Suprapubic skin (tissue), 4 donors: ENCODE measurements around the gene TMUB1. TPM values are rescaled to one million over a fixed set of nuclear protein-coding genes. Genes with fewer than 3 reads are reported as not detected.

Source experiments
- DNase-seq, 2 donors: peaks; one replicate each; pipeline ENCODE4 v3.0.0-alpha.2; 2019; ENCODE audit warnings: low spot score in 2 of 2
- H3K27ac ChIP-seq: fragments of 200-600 bp; sonication (generic); one replicate; pipeline ENCODE4 v1.5.1; 2019
- H3K27me3 ChIP-seq: fragments of 200-600 bp; sonication (generic); one replicate; pipeline ENCODE4 v1.5.1; 2019
- H3K36me3 ChIP-seq: fragments of 200-600 bp; sonication (generic); one replicate; pipeline ENCODE4 v1.5.1; 2019
- H3K4me1 ChIP-seq: fragments of 200-600 bp; sonication (generic); one replicate; pipeline ENCODE4 v1.5.1; 2019
- H3K4me3 ChIP-seq: fragments of 200-600 bp; sonication (generic); one replicate; pipeline ENCODE4 v1.5.1; 2019; ENCODE audit warnings: mild to moderate bottlenecking
- H3K9me3 ChIP-seq: fragments of 200-600 bp; sonication (generic); one replicate; pipeline ENCODE4 v1.5.1; 2019
- EP300 ChIP-seq: sonication (generic); formaldehyde crosslinking; IDR thresholded peaks from one replicate; pipeline ENCODE4 v1.6.1; 2017; ENCODE audit warnings: antibody characterized with exemption
- POLR2A ChIP-seq, 2 donors: fragments of 450-650 bp; IDR thresholded peaks; one replicate each; pipeline ENCODE4 v1.6.1; 2017; ENCODE audit warnings: antibody characterized with exemption in 2 of 2, mild to moderate bottlenecking in 2 of 2, moderate library complexity in 2 of 2
- POLR2AphosphoS5 ChIP-seq, 3 donors: sonication (generic); formaldehyde crosslinking; IDR thresholded peaks; one replicate each; pipeline ENCODE4 v1.6.1; 2017; ENCODE audit warnings: antibody characterized with exemption in 3 of 3
- WGBS: methylation state at CpG from one replicate; pipeline ENCODE4 v1.1.5; 2018; 5-methylcytosine and 5-hydroxymethylcytosine counted together
- total RNA-seq, 4 donors: library from RNA; depleted of rRNA; stranded (reverse); fragments of >200 nt; gene quantifications; one replicate each; pipeline ENCODE4 v1.1.0, GENCODE V29; 2016
- TF ChIP-seq, protein P1 (sequence below), 2 donors: fragments of 200-600 bp in 1 of 2; fragments of 450-650 bp in 1 of 2; sonication (generic) in 1 of 2; IDR thresholded peaks; one replicate each; pipeline ENCODE4 v1.5.1; 2016 to 2019; ENCODE audit warnings: antibody characterized with exemption in 2 of 2, mild to moderate bottlenecking in 1 of 2, moderate library complexity in 1 of 2

TMUB1 gene
- total RNA-seq, 4 donors from 2014 or later: 32.5 to 50.3 (median 45.7) TPM

DNA sequence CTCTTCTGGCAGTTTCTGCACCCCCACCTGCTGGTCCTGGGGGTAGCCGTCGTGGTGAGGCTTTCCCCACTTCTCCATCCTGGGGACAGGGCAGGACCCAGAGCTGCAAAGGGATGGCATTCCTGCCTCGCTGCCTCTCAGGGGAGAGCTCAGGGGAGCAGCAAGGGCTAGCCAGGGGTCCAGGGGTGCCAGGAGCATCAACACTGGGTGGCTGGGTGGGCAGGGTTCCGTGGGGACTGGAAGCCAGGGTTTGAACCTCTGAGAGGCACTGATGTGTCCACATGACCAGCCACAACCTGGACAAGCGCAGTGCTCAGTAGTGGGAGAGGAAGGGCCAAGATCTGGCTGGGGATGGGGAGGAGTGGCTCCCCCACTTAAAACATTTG, 49.4 kb downstream of the TMUB1 start:
- Histone ChIP-seq H3K4me3 (no peak overlapping the region), H3K4me1 (peaks cover 15% of the 10 kb centered on the region), H3K9me3 (no peaks in the 10 kb centered on the region), H3K27me3 (no peaks in the 10 kb centered on the region), H3K27ac (no peak overlapping the region), H3K36me3 (peaks cover 56% of the 10 kb centered on the region)
- TF ChIP-seq POLR2AphosphoS5 (IDR thresholded peaks at IDR 0.05): no peak
- no peak for TF ChIP-seq POLR2A (IDR thresholded peaks at IDR 0.05)
- TF ChIP-seq, protein P1, sequence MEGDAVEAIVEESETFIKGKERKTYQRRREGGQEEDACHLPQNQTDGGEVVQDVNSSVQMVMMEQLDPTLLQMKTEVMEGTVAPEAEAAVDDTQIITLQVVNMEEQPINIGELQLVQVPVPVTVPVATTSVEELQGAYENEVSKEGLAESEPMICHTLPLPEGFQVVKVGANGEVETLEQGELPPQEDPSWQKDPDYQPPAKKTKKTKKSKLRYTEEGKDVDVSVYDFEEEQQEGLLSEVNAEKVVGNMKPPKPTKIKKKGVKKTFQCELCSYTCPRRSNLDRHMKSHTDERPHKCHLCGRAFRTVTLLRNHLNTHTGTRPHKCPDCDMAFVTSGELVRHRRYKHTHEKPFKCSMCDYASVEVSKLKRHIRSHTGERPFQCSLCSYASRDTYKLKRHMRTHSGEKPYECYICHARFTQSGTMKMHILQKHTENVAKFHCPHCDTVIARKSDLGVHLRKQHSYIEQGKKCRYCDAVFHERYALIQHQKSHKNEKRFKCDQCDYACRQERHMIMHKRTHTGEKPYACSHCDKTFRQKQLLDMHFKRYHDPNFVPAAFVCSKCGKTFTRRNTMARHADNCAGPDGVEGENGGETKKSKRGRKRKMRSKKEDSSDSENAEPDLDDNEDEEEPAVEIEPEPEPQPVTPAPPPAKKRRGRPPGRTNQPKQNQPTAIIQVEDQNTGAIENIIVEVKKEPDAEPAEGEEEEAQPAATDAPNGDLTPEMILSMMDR (IDR thresholded peaks at IDR 0.05): no peak
- no peak for TF ChIP-seq EP300
- DNase-seq: no peak
- WGBS: 95% methylated on average over 4 of the region's 5 CpGs

DNA sequence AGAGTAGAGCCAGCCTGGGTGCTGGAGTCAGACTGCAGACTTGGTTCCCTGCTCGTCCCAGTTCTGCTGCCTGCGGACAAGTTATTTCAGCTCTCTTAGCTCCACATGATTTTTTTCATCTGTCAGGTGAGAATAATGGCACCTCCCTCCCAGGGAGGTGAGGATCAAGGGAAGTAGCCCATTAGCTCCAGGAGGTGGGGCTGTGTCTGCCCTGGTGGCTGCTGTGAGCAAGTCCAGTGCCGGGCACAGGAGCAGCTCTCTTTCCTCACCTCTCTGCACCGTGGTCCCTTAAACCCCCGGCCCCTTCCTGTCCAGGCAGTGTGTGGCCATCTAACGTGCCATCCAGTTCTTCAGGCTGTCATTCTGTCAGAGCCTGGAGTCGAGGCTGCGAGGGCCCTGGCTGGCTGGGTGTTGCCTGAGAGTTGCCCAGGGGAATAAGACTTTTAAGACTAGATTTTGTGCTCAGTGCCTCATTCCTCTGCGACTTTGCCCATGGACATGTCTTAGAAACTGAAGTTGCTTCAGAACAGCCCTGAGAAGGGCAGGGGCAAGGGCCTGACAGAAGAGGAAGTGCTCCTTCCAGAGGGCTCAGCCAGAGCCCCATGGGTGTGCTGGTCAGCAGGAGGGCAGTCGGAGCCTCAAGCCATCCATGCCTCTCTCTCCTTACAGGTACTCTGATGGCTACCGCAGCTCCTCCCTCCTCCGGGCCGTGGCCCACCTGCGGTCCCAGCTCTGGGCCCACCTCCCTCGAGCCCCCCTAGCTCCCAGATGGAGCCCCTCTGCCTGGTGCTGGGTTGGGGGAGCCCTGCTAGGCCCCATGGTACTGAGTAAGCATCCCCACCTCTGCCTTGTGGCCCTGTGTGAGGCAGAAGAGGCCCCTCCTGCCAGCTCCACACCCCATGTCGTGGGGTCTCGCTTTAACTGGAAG, 50.1 kb downstream of the TMUB1 start:
- no peaks in the 10 kb centered on the region for H3K9me3 ChIP-seq
- WGBS: 79% methylated on average over 9 of the region's 17 CpGs
- H3K36me3 ChIP-seq: peaks cover 56% of the 10 kb centered on the region
- DNase-seq: no peak
- TF ChIP-seq POLR2A (IDR thresholded peaks at IDR 0.05) (no peak), EP300 (no peak), POLR2AphosphoS5 (IDR thresholded peaks at IDR 0.05) (no peak)
- TF ChIP-seq, protein P1 (IDR thresholded peaks at IDR 0.05): no peak
- no peak overlapping the region for H3K27ac ChIP-seq
- H3K4me3 ChIP-seq: no peak overlapping the region
- peaks cover 11% of the 10 kb centered on the region for H3K4me1 ChIP-seq
- no peaks in the 10 kb centered on the region for H3K27me3 ChIP-seq

Other genes starting within 250 kb of the TMUB1 start
- gene AOC1, start 231.0 kb downstream of the TMUB1 start, total RNA-seq: 1 to 10 TPM; 1.9 to 5.5 (median 2.3) TPM
- gene KCNH2, start 105.2 kb downstream of the TMUB1 start, total RNA-seq: under 1 TPM in 1 of 4 donors, not detected in 3; 0.70 TPM
- 10 to 100 TPM in 1 of 4 donors, 1 to 10 TPM in 3; 2.6 to 10.9 (median 6.8) TPM for gene NOS3, start 92.5 kb downstream of the TMUB1 start, total RNA-seq
- 100 to 1,000 TPM in 2 of 4 donors, 10 to 100 TPM in 2; 27.0 to 195 (median 122) TPM for gene ATG9B, start 59.0 kb downstream of the TMUB1 start, total RNA-seq
- gene ABCB8, start 55.0 kb downstream of the TMUB1 start, total RNA-seq: 10 to 100 TPM; 29.5 to 42.3 (median 31.9) TPM
- 1 to 10 TPM; 2.6 to 8.7 (median 4.1) TPM for gene ASIC3, start 35.0 kb downstream of the TMUB1 start, total RNA-seq
- 10 to 100 TPM in 3 of 4 donors, 1 to 10 TPM in 1; 7.7 to 14.7 (median 13.4) TPM for gene CDK5, start 25.6 kb downstream of the TMUB1 start, total RNA-seq
- 10 to 100 TPM; 31.9 to 78.7 (median 59.7) TPM for gene SLC4A2, start 23.9 kb downstream of the TMUB1 start, total RNA-seq
- 100 to 1,000 TPM in 2 of 4 donors, 10 to 100 TPM in 2; 76.8 to 102 (median 90.9) TPM for gene FASTK, start 2.7 kb downstream of the TMUB1 start, total RNA-seq
- 100 to 1,000 TPM; 126 to 162 (median 134) TPM for gene AGAP3, start 3.0 kb upstream of the TMUB1 start, total RNA-seq
- not detected for gene GBX1, start 84.2 kb upstream of the TMUB1 start, total RNA-seq
- gene ASB10, start 103.8 kb upstream of the TMUB1 start, total RNA-seq: not detected
- gene H2BK1, start 127.0 kb upstream of the TMUB1 start, total RNA-seq: not detected
- 10 to 100 TPM; 25.3 to 96.5 (median 40.1) TPM for gene ABCF2, start 143.7 kb upstream of the TMUB1 start, total RNA-seq
- gene CHPF2, start 149.0 kb upstream of the TMUB1 start, total RNA-seq: 10 to 100 TPM; 21.5 to 28.6 (median 25.4) TPM
- 10 to 100 TPM in 2 of 4 donors, 1 to 10 TPM in 2; 9.6 to 15.8 (median 10.9) TPM for gene SMARCD3, start 165.2 kb upstream of the TMUB1 start, total RNA-seq